Glutamatergic neuron (in vitro differentiated cells): ENCODE results near the gene KRTAP5-1. TPM values are rescaled to one million over a fixed set of nuclear protein-coding genes. Genes with fewer than 3 reads are reported as not detected.

Experiments
- DNase-seq: peaks from one replicate; pipeline ENCODE4 v3.0.0; 2022
- H3K27ac Mint-ChIP-seq: one replicate; pipeline ENCODE4 v1.8.0; 2020; ENCODE audit warnings: mild to moderate bottlenecking, mixed read lengths, inconsistent platforms; ENCODE audit not compliant: unreplicated experiment
- H3K27me3 Mint-ChIP-seq: one replicate; pipeline ENCODE4 v1.8.0; 2020; ENCODE audit warnings: mild to moderate bottlenecking, moderate library complexity, mixed read lengths, inconsistent platforms; ENCODE audit not compliant: unreplicated experiment
- H3K36me3 Mint-ChIP-seq: one replicate; pipeline ENCODE4 v1.8.0; 2020; ENCODE audit warnings: mild to moderate bottlenecking, mixed read lengths, inconsistent platforms; ENCODE audit not compliant: unreplicated experiment
- H3K4me1 Mint-ChIP-seq: one replicate; pipeline ENCODE4 v1.8.0; 2020; ENCODE audit warnings: mild to moderate bottlenecking, low read depth, mixed read lengths, inconsistent platforms; ENCODE audit not compliant: unreplicated experiment
- H3K4me3 Mint-ChIP-seq: one replicate; pipeline ENCODE4 v1.8.0; 2020; ENCODE audit warnings: mild to moderate bottlenecking, mixed read lengths, inconsistent platforms; ENCODE audit not compliant: unreplicated experiment
- H3K9me3 Mint-ChIP-seq: one replicate; pipeline ENCODE4 v1.8.0; 2020; ENCODE audit warnings: mild to moderate bottlenecking, moderate library complexity, mixed read lengths, inconsistent platforms; ENCODE audit not compliant: unreplicated experiment
- total RNA-seq: library from RNA; stranded (reverse); fragmentation: NEBNext Ultra II Directional; extraction: Animal tissue kit (Norgen Biotek cat#: 25700); gene quantifications from one replicate; pipeline ENCODE4 v1.2.1, GENCODE V29; 2021; ENCODE audit not compliant: unreplicated experiment
- TF ChIP-seq, protein P1 (sequence below): fragments of 200-600 bp; sonication (generic); IDR thresholded peaks from one replicate; pipeline ENCODE4 v1.5.0; 2021; ENCODE audit not compliant: partially characterized antibody, unreplicated experiment

Gene KRTAP5-1
- total RNA-seq, 1 donor from 2014 or later, result not detected

DNA sequence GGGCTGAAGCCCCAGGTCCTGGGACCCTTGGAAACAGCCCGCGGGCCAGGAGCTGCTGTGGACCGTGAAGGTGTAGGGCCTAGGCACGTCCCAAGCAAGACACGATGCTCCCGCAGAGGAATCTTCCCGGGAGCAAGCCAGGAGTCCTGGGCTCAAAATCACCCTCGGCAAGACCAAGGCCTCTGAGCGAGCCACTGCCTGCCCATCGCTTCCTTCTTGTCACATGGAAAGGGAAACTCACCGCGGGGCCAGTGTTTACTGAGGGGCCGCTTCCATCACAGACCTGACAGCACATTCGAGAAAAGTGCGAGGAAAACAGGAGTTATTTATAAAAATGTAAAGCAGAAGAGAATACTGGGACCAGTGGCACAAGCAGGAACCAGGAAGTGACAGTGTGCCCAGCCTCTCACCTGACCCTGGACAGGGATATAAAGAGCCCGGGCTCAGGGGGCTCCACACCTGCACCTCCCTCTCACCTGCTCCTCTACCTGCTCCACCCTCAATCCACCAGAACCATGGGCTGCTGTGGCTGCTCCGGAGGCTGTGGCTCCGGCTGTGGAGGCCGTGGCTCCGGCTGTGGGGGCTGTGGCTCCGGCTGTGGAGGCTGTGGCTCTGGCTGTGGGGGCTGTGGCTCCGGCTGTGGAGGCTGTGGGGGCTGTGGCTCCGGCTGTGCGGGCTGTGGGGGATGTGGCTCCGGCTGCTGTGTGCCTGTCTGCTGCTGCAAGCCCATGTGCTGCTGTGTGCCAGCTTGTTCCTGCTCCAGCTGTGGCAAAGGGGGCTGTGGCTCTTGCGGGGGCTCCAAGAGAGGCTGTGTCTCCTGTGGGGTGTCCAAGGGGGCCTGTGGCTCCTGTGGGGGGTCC is 44.5 kb upstream of the KRTAP5-1 start, which contains the start of gene KRTAP5-5:
KRTAP5-5 (plus strand) TSS at position 450 of the 860 bp plus-strand sequence; CDS start at position 516, 66 bp downstream.
- Mint-ChIP-seq H3K4me3 (no peak within 1 kb of the TSS), H3K27me3 (peaks cover 4% of the 10 kb centered on the region), H3K9me3 (peaks cover 6% of the 10 kb centered on the region), H3K27ac (no peak within 1 kb of the TSS), H3K36me3 (no peaks in the 10 kb centered on the region), H3K4me1 (no peaks in the 10 kb centered on the region)
- no peak for DNase-seq
- TF ChIP-seq, protein P1, sequence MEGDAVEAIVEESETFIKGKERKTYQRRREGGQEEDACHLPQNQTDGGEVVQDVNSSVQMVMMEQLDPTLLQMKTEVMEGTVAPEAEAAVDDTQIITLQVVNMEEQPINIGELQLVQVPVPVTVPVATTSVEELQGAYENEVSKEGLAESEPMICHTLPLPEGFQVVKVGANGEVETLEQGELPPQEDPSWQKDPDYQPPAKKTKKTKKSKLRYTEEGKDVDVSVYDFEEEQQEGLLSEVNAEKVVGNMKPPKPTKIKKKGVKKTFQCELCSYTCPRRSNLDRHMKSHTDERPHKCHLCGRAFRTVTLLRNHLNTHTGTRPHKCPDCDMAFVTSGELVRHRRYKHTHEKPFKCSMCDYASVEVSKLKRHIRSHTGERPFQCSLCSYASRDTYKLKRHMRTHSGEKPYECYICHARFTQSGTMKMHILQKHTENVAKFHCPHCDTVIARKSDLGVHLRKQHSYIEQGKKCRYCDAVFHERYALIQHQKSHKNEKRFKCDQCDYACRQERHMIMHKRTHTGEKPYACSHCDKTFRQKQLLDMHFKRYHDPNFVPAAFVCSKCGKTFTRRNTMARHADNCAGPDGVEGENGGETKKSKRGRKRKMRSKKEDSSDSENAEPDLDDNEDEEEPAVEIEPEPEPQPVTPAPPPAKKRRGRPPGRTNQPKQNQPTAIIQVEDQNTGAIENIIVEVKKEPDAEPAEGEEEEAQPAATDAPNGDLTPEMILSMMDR, result no peak

DNA sequence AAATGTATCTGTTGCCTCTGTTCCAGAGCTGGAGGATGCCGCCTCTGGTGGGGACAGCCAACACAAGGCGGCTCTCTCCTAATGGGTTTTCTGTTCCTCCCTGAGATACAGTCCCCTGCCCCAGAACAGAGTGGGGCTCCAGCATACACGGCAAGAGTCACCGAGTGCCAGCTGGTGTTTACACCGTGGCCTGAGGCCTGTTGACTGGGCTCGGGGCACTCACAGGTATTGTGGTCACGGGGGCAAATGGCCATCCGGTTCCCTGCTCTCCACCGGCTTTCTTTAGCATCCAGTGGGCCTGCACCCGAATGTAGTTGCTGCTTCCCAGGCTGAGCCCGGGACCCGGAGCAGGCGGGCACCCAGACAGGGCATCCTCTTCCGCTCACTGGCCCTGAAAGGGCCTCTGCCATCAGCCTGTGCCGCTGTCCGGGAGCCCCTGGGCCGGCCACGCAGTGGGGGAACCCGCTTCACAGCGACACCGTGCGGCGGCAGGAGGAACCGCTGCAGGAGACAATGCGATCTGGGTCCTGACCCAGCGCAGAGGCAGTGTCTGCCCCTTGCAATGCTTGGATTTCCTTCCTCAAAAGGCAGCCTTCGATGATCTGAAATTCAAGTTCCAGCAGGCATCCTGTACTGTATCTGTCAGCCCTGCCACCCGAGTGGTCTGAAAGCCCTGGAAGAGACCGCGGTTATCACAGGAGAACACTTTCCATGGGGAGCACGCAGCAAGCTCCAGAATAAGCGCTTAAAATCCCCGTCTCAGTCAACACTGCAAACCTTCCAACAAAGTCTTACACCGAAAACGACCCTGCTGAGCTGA is 43.6 kb upstream of the KRTAP5-1 start:
- TF ChIP-seq, protein P1, result peak; percentile 95
- H3K36me3 Mint-ChIP-seq, result no peaks in the 10 kb centered on the region
- H3K4me3 Mint-ChIP-seq, result no peak overlapping the region
- peaks cover 4% of the 10 kb centered on the region for H3K27me3 Mint-ChIP-seq
- H3K4me1 Mint-ChIP-seq, result no peaks in the 10 kb centered on the region
- peaks cover 6% of the 10 kb centered on the region for H3K9me3 Mint-ChIP-seq
- no peak overlapping the region for H3K27ac Mint-ChIP-seq
- peak; percentile 90 for DNase-seq

DNA sequence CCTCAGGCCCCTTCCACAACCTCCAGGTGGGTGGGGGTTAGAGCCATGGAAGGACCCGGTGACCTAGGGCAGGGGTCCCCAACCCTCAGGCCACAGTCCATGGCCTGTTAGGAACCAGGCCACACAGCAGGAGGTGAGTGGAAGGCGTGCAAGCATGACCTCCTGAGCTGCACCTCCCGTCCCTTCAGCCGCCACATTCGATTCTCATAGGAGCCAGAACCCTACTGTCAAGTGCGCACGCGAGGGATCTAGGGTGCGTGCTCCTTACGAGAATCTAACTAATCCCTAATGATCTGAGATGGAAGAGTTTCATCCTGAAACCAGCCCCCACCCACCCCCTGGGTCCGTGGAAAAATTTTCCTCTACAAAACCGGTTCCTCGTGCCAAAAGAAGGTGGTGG is 40.5 kb upstream of the KRTAP5-1 start:
- Mint-ChIP-seq H3K36me3 (no peaks in the 10 kb centered on the region), H3K27ac (no peak overlapping the region), H3K9me3 (peaks cover 4% of the 10 kb centered on the region), H3K4me3 (no peak overlapping the region), H3K4me1 (no peaks in the 10 kb centered on the region), H3K27me3 (peaks cover 8% of the 10 kb centered on the region)
- DNase-seq, result no peak
- TF ChIP-seq, protein P1, result no peak

DNA sequence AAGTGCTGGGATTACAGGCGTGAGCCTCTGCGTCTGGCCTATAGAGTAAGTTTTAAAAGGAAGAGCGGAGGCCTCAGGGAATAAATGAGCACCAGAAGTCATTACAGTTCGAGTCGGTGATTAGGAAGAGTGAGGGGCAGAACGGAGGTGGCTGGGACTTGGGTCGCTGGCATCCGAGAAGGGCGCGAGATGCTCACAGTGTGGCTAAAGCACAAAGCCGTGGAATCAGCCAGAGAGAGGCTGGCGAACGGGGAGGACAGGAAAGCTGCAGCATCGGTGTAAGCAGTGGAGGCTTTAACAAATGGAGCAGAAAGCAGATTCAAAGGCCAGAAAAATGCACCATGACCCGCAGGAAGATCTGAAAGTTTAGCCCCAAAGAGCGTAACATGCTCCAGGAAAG is 39.5 kb upstream of the KRTAP5-1 start:
- Mint-ChIP-seq H3K27me3 (peaks cover 8% of the 10 kb centered on the region), H3K9me3 (peaks cover 4% of the 10 kb centered on the region), H3K36me3 (no peaks in the 10 kb centered on the region), H3K4me1 (no peaks in the 10 kb centered on the region), H3K4me3 (no peak overlapping the region), H3K27ac (no peak overlapping the region)
- TF ChIP-seq, protein P1, result no peak
- no peak for DNase-seq
